ENCODE data around the gene MPC1L. TPM values are rescaled to one million over a fixed set of nuclear protein-coding genes. Genes with fewer than 3 reads are reported as not detected.

MPC1L gene
- total RNA-seq, 1 experiment from 2014 or later: not detected

DNA sequence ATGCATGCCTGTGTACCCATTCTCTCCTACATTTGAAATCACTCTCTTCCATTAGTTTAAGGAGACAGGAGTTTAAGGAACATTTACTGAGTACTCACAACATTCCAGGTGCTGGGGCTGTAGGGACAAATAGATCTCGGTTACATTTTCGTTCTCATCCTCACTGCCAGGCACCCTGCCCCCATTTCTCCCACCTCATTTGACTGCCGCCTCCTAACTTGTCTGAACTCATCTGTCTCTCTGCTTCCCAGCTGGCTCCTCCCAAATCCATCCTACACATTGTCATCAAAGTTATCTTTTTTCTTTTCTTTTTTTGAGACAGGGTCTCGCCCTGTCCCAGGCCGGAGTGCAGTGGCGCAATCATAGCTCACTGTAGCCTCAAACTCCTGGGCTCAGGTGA, 19.8 kb upstream of the MPC1L start:
- Histone ChIP-seq H3K9me3 (ENCODE audit: control insufficient read depth, insufficient read depth, low read depth, low read length) (no peaks in the 10 kb centered on the region), H3K4me3 (ENCODE audit: low read depth in 2 of 2, low read length in 2 of 2) (no peak overlapping the region), H3K27ac (ENCODE audit: low read length) (no peak overlapping the region), H3K27me3 (ENCODE audit: control insufficient read depth, insufficient read depth, low read length) (no peaks in the 10 kb centered on the region), H3K4me1 (ENCODE audit: control insufficient read depth, insufficient read depth, low read length) (no peaks in the 10 kb centered on the region), H3K36me3 (ENCODE audit: control insufficient read depth, insufficient read depth, low read length) (peaks cover 2% of the 10 kb centered on the region; the same call in 1 of the 2 replicates)
- POLR2A ChIA-PET: no interaction called here
- intact Hi-C loops (cut with micrococcal nuclease; ENCODE audit: unreplicated experiment): no loop called here
- in situ Hi-C loops (cut with HindIII; ENCODE audit: low pct_unique_long_range_greater_than_20kb, low sequenced_read_pairs): no loop called here
- TF ChIP-seq, protein P1, sequence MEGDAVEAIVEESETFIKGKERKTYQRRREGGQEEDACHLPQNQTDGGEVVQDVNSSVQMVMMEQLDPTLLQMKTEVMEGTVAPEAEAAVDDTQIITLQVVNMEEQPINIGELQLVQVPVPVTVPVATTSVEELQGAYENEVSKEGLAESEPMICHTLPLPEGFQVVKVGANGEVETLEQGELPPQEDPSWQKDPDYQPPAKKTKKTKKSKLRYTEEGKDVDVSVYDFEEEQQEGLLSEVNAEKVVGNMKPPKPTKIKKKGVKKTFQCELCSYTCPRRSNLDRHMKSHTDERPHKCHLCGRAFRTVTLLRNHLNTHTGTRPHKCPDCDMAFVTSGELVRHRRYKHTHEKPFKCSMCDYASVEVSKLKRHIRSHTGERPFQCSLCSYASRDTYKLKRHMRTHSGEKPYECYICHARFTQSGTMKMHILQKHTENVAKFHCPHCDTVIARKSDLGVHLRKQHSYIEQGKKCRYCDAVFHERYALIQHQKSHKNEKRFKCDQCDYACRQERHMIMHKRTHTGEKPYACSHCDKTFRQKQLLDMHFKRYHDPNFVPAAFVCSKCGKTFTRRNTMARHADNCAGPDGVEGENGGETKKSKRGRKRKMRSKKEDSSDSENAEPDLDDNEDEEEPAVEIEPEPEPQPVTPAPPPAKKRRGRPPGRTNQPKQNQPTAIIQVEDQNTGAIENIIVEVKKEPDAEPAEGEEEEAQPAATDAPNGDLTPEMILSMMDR (IDR thresholded peaks at IDR 0.05): no peak
- TF ChIP-seq TCF7L2 (IDR thresholded peaks at IDR 0.05; ENCODE audit: low read depth, low read length) (no peak), POLR2AphosphoS5 (IDR thresholded peaks at IDR 0.05; ENCODE audit: low read depth, low read length) (no peak), SIN3A (IDR thresholded peaks at IDR 0.05; ENCODE audit: borderline replicate concordance, insufficient read depth, low read depth, low read length) (no peak)
- TF ChIP-seq, protein P2, sequence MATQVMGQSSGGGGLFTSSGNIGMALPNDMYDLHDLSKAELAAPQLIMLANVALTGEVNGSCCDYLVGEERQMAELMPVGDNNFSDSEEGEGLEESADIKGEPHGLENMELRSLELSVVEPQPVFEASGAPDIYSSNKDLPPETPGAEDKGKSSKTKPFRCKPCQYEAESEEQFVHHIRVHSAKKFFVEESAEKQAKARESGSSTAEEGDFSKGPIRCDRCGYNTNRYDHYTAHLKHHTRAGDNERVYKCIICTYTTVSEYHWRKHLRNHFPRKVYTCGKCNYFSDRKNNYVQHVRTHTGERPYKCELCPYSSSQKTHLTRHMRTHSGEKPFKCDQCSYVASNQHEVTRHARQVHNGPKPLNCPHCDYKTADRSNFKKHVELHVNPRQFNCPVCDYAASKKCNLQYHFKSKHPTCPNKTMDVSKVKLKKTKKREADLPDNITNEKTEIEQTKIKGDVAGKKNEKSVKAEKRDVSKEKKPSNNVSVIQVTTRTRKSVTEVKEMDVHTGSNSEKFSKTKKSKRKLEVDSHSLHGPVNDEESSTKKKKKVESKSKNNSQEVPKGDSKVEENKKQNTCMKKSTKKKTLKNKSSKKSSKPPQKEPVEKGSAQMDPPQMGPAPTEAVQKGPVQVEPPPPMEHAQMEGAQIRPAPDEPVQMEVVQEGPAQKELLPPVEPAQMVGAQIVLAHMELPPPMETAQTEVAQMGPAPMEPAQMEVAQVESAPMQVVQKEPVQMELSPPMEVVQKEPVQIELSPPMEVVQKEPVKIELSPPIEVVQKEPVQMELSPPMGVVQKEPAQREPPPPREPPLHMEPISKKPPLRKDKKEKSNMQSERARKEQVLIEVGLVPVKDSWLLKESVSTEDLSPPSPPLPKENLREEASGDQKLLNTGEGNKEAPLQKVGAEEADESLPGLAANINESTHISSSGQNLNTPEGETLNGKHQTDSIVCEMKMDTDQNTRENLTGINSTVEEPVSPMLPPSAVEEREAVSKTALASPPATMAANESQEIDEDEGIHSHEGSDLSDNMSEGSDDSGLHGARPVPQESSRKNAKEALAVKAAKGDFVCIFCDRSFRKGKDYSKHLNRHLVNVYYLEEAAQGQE (IDR thresholded peaks at IDR 0.05; ENCODE audit: insufficient read depth in 1 of 2, low read depth in 2 of 2, low read length in 1 of 2): no peak
- no peak for DNase-seq (ENCODE audit: low read depth, low spot score)
- BruUV-seq (replicated peaks): no TSS peak
- no peak for ATAC-seq
- CTCF ChIA-PET: no interaction called here

DNA sequence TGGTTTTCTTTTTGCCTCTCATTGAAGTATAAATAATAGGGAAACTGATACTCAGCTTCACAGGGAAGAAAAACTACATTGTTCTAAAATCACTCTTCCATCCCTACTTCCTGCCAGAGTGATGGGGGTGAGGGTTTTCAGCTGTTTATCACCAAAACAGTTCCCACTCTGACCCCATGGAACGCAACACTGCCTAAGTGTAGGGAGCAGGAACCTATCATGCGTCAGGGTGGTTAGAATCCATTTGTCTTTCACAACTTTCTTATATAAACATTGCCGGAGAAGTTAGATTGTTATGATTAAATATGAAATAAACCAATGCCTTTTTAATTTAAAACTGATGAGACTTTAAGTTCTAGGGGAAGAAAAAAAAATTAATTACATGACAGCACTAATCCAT, 15.8 kb upstream of the MPC1L start:
- TF ChIP-seq SIN3A (IDR thresholded peaks at IDR 0.05; ENCODE audit: borderline replicate concordance, insufficient read depth, low read depth, low read length): no peak
- TF ChIP-seq, protein P2 (IDR thresholded peaks at IDR 0.05; ENCODE audit: insufficient read depth in 1 of 2, low read depth in 2 of 2, low read length in 1 of 2): no peak
- no peaks in the 10 kb centered on the region for H3K4me1 ChIP-seq (ENCODE audit: control insufficient read depth, insufficient read depth, low read length)

More for the DNA sequence above, 15.8 kb upstream of the MPC1L start:
- no peaks in the 10 kb centered on the region for H3K36me3 ChIP-seq (ENCODE audit: control insufficient read depth, insufficient read depth, low read length)
- no peaks in the 10 kb centered on the region for H3K27me3 ChIP-seq (ENCODE audit: control insufficient read depth, insufficient read depth, low read length)
- H3K4me3 ChIP-seq (ENCODE audit: low read depth in 2 of 2, low read length in 2 of 2): no peak overlapping the region
- no TSS peak for BruUV-seq (replicated peaks)
- POLR2A ChIA-PET: no interaction called here
- H3K9me3 ChIP-seq (ENCODE audit: control insufficient read depth, insufficient read depth, low read depth, low read length): no peaks in the 10 kb centered on the region
- ATAC-seq: no peak
- DNase-seq (ENCODE audit: low read depth, low spot score): no peak
- CTCF ChIA-PET: no interaction called here
- intact Hi-C loops (cut with micrococcal nuclease; ENCODE audit: unreplicated experiment): no loop called here
- in situ Hi-C loops (cut with HindIII; ENCODE audit: low pct_unique_long_range_greater_than_20kb, low sequenced_read_pairs): no loop called here
- H3K27ac ChIP-seq (ENCODE audit: low read length): no peak overlapping the region
